NCI-H2107 treated with DMSO at 0.1 percent for 48 hours (cell line): ENCODE measurements around the gene KCNN4.
"Not testable (repeated sequence)": the region's sequence is repeated elsewhere in the genome, so short reads cannot be mapped to it uniquely, and the experiment has no call there.

Source experiments
- DNase-seq: peaks from one replicate; lab custom pipeline; 2025; ENCODE audit not compliant: unreplicated experiment; lab: John Stamatoyannopoulos, UW

KCNN4 gene

DNA sequence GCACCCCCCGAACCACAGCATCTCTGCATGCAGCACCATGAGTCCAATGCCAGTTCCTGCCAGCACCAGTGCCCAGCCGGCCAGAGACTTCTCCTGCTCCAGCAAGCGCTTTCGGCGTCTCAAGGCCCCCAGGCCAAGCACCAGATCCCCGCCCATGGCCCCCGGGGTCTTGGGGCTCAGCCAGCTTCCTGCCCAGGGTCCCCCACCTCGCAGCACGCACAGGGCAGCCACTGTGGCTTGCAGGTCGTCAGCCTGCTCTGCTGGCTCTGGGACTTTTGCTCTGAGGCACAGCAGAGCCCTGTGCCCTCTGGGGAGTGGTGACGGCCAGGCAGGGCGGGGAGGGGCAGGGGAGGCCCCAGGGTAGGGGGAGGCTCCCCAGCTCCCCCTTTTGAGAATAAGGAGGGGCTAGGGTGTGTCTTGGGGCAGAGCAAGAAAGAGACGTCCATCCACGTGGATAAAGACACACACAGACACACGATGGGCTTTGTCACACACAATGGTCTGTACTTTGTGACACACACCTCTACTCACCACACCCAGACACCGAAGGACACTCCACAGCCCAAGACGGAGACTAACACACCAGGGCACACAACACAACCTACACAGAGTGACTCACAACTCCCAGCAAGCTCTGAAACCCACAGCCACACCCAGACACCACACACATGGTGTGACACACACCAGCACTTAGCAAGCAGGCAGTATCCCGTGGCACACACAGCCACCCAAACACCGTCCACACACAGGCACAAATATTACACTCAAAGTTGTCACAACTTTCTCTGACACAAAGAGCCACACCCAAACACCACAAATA lies at the start of gene KCNN4:
KCNN4 (minus strand) TSS at position 268 of the 820 bp plus-strand sequence; CDS start at position 156, 112 bp downstream.
- no peak for DNase-seq

DNA sequence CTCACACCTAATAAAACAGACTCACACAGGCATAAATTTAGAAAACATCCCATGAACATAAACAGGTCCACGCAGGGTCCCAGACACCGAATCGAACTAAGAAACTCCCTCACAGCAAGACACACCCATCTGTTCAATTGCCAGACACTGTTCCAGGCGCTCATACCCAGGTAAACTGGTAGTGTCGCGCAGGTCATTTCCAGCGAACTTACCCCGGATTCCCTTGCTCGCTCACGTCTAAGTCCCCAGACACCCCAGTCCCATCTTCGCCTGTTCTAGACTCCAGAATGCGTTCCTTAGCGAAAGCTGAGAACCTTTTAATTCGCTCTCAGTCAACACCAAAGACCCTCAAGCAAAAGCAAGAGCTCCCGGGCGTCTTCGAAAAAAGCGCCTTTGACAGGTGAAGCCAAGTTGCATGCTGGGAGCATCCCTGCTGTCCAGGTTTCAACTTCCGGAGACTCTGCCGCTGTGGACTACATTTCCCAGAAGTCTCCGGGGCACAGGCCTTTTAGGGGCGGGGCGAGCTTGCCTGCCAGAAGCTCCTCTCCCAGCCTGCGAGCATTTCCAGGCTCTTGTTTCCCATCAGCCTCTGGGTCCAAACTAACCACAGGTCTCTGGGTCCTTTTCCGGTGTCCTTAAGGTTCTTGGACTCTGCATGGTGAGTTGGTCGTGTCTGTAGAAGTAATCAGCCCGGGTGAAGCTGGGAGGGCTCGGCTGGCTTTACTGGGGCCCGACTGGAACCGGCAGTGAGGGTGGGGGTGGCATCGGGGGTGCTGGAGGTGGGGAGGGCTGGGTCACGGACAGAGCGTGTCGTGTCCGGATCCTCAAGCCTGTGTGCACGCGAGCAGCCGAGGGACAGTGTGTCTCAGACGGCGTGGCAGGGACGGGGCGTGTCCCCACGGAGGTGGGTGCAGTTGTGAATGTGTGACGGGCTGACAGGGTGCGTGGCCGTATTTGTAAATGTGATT lies 46.3 kb upstream of the KCNN4 start, which contains the start of gene ZNF283:
ZNF283 (plus strand) TSS at position 535 of the 968 bp plus-strand sequence. CDS start 6,184 bp downstream, outside the sequence.
- DNase-seq, result peak; percentile 43

DNA sequence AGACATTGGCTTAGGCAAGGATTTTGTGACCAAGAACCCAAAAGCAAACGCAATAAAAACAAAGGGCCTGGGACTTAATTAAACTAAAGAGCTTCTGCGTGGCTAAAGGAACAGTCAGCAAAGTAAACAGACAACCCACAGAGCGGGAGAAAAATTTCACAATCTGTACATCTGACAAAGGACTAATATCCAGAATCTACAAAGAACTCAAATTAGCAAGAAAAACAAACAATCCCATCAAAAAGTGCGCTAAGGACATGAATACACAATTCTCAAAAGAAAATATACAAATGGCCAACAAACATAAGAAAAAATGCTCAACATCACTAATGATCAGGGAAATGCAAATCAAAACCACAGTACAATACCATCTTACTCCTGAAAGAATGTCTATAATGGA lies 43.8 kb upstream of the KCNN4 start:
- DNase-seq, result not testable (repeated sequence)

DNA sequence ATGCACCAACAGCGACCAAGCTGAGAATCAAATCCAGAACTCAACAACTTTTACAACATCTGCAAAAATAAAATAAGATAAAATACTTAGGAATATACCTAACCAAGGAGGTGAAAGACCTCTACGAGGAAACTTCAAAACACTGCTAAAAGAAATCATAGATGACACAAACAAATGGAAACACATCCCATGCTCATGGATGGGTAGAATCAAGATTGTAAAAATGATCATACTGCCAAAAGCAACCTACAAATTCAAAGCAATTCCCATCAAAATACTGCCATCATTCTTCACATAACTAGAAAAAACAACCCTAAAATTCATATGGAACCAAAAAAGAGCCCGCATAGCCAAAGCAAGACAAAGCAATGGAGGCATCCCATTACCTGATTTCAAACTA lies 43.1 kb upstream of the KCNN4 start:
- DNase-seq, result not testable (repeated sequence)

DNA sequence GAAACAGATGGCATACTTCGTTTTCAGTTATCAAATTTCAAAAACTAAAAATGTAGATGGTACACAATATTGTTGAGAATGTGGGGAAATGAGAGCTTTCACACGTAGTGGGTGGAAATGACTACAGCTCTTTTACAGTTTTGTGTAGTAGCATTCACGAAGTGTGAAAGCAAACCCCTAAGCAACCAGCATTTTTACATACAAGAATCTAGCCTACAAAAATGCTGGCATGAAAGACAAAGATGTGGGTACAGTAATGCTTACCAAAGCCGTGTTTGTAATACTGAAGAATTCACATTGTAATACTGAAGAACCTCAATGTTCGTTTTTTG lies 40.1 kb upstream of the KCNN4 start:
- DNase-seq, result no peak

DNA sequence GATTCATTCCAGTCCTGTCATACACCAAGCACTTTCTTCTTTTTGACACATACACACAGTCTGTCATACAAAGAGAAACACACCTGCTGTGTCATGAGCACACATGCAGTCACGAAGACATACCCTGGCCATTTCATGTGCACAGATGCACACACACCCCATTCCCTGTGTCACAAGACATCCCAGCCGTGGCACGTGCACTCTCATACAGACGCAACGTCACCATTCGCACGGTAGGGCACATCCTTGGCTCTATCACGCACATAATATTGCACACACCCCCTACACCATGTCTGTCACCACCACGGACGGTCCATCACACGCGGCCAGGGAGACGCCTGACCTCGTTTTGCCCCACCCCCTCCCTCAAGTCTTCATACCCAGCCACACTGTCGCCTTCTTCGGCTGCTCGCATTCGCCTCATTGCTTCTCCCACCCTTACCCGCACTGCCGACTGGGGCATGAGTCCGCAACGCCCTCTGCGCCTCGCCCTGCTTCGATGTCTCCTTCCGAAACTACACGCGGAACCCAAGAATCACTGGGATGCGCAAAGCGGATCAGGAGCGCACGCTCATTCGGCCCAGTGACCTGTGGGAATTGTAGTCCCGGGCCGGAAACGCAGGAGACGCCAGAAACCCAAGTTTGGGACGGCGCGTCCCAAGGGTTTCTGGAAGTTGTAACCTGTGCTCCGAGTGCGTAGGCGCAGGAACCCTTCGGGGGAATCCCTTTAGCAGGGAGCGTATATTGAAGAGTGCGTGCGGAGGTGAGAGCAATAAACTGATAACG lies 39.5 kb upstream of the KCNN4 start:
- no peak for DNase-seq

DNA sequence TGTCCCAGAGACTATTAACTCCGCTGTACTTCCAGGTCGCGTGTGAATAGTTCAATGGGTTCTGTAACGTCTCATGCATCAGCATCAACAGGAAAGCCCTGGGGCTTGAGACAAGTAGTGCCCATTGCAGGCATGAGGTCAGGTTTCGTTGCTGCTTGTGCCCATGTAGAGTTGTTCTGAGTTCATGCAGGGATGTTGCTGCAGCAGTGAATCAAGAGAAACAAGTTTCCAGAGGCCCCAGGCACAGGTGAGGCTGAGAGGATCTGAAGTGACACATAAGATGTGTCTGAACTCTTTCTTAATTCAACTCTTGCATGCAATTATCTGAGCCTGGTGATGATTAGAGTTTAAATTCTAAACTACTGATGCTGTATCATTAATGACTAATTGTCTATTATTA lies 37.7 kb upstream of the KCNN4 start:
- DNase-seq, result no peak

DNA sequence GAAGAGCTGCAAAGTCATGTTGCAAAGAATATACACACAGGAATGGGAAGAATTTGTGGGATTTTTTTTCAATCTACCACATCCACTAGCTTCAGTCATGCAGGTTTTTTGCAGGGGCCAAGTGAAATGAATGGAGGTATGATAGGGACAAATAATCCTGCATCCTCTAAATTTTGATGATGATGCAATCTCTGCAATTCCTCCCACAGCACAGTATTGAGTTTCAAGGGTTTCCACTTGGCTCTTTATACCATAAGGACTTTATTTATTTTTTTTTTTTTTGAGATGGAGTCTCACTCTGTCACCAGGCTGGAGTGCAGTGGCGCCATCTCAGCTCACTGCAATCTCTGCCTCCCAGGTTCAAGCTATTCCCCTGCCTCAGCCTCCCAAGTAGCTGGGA lies 36.7 kb upstream of the KCNN4 start:
- DNase-seq, result not testable (repeated sequence)

DNA sequence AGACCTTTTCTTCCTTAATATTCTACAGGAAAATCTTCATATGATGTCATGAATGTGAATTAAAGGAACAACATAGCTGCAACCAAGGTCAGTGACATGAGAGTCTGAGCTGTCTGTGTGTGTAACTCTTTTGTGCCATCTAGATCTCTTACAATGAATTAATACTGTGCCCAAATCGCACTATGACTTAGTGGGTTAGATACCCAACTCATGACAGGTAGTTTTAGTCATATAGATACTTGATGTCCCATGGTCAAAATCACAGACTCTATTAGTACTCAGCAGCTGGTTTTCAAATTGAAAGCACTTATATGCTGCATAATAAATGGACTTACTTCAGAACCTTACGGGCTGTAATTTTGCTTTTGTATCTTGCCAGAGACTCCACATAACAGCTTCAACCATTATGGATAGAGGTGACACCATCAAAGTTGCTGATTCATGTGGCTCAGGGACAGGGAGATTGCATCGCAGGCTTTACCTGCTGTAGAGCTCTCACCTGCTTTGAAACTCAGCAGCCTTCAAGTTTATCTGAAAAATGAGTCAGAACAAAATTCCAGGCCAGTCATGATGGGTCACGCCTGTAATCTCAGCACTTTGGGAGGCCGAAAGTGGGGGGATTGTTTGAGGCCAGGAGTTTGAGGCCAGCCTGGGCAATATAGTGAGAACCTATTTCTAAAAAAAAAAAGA lies 34.0 kb upstream of the KCNN4 start:
- no peak for DNase-seq

DNA sequence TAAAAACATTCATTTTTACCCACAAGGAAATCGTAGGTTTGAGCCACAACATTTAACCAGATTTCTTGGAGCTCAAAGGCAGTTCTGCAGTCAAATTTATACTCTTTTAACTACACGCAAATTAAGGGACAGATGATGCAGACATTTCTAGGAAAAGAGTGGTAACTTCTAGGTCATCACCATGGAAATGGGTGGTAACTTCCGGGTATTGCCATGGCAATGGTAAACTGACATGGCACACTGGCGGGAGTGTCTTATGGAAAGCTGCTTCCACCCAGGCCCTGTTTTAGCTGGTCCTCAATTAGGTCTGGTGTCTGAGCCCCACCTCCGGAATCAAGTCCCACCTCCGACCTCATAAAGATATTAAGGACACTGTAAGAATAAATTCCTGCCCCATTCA lies 31.9 kb upstream of the KCNN4 start:
- no peak for DNase-seq

DNA sequence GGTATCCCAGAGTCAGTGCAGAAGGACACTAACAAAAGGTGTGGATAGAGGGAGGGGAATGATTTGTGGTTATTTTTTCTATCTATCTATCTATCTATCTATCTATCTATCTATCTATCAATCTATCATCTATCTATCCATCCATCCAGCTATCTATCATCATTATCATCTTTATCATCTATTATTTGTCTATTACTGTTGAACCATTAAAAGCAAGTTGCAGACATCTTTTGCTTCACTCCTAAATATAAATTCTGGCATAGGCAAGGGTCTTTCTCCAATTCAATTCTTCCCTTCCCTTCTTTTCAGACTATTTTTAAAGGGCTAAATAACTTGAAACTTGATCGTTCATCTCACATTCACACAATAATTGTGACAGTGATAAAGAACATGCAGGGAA lies 31.5 kb upstream of the KCNN4 start:
- DNase-seq, result no peak

DNA sequence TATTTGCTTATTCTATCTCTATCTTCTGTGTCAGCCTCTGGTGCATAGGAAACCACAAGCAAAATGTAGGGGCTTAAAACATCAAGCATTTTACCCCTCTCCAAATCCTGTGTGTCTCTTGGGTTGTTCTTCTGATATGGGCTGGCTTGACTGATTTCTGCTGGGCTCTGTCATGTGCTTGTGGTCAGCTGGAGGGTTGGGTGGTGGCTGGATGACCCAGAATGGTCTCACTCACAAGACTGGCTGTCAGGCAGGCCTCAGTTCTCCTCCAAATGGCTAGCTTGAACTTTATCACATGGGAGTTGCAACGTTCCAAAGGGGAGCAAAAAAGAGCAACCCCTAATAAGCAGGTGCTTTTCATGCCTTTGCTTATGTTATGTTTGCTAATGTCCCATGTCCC lies 31.1 kb upstream of the KCNN4 start:
- no peak for DNase-seq

DNA sequence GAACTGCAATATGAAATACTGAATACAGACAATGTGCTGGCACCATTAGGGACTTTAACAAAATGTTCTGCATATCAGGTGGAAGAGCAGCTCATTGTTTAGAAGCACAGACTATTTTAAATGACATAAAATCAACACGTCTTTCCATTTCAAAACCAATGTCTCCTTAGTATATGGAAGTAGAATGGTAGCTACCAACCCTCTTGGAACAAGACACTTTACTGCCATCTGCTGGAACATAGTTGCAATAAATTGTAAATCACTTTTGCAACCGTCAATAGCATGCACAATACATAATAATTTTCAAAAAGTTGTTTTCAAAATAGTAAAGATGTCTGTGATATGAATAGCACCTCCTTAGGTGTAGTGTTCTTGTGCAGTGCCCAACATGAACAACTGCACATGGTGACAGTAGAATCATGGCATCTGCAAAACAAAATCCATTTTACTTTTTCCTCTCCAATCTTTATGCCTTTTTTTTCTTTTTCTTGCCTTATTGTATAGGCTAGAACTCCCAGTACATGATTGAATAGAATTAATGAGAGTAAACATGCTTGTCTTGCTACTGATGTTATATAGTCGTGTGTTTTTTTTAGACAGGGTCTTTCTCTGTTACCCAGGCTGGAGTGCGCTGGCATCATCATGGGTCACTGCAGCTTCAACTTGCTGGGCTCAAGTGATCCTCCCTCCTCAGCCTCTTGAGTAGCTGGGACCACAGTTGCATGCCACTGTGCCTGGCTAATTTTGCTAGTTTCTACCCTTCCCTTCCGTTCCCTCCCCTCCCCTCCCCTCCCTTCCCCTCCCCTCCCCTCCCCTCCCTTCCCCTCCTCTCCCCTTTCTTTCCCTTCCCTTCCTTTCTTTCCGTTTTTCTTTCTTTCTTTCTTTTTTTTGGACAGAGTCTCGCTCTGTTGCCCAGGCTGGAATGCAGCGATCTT lies 29.3 kb upstream of the KCNN4 start:
- DNase-seq, result peak; percentile 44

DNA sequence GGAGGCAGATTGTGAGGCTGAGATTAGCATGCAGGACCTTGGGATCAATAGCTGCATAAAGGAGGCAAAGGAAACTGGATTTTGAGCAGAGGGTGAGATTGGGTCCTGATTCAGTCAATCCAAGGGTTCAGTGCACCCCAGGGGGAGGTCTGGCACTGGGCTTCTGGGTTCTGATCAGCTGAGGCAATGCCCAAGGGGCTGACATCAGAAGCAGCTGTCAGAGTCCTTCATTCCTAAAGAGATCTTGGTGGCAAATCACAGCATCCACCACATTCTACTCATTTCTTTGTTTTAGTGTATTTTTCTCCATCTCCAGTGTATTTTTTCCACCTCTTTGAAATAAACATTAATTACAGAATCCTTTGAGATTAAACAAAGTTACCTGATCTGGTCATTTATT lies 26.9 kb upstream of the KCNN4 start:
- DNase-seq, result no peak

DNA sequence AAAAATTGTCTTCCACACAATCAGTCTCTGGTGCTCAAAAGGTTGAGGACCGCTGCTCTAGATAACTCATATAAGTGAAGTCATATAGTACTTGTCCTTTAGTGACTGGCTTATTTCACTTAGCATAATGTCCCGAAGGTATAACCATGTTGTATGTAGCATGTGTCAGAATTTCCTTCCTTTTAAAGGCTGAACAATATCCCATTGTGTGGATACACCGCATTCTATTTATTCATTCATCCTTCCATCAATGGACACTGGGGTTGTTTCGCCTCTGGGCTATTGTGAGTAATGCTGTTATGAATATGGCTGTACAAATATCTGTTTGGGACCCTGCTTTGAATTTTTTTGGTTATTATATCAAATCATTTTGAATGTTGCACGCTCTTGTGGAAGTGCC lies 26.1 kb upstream of the KCNN4 start:
- no peak for DNase-seq

DNA sequence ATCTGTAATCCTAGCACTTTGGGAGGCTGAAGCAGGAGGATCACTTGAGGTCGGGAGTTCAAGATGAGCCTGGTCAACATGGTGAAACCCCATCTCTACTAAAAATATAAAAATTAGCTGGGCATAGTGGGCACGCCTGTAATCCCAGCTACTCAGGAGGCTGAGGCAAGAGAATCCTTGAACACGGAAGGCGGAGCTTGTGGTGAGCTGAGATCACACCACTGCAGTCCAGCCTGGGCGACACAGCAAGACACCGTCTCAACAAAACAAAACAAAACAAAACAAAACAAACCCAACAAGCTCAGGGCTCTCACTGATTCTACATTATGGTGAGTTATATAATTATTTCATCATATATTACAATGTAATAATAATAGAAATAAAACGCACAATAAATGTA lies 25.6 kb upstream of the KCNN4 start:
- not testable (repeated sequence) for DNase-seq

DNA sequence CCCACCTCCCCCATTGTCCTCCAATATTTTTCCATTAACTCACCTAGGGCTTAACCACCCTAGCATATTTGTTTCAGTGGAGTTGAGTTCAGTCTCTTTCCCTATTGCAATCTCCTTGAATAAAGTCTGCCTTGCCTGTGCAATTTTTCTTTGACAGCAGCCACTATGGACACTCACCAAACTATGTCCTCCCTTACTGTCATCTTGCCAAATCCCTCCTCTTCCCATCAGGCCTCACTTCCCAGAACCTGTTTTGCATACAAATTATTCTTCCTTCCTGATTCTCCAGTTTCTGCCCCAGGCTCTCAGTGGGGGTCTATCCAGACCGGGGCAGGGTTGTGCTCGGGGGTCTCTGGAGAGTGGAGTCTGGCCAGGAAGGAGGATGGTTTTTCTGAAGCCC lies 23.7 kb upstream of the KCNN4 start:
- DNase-seq, result no peak

DNA sequence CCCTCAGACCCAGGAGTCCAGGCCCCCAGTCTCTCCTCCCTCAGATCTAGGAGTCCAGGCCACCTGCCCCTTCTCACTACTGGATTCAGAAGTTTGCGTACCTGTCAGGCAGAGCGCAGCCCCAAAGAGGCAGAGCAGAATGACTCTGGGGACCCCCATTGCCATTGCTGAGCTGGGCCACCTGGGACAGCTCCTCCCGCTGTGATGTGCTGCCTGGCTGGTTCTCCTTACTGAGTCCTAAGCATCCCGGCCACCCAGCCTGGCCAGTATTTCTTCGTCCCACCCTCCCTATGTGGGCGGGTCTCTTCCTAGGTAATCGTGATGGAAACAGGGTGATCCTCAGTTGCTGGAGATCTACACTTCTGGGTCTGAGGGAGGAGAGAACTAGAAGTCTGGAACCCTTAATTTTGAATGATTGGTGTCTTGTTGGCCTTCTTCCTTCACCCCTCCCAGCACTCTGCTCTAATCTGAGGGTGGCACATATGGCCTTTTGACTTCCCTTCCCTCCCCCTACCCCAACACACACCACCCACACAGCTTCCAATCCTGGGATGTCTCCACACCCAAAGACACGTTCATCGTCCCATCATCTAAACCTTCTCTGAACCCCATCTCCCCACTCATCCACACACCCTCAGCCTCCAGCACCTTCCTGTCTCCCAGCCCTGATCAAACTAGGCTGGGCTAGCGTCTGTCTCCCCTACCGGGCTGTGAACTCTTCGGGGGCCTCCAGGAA lies 21.6 kb upstream of the KCNN4 start, which contains the start of gene LYPD5:
LYPD5 (minus strand) TSS at position 232 of the 736 bp plus-strand sequence; CDS start at position 165, 67 bp downstream.
- DNase-seq, result no peak
